CD4-positive, alpha-beta T cell treated with Interleukin-17A for 1 hour (primary cell): ENCODE results near the gene CAMTA1.
"Not testable (repeated sequence)": the region's sequence is repeated elsewhere in the genome, so short reads cannot be mapped to it uniquely, and the experiment has no call there.

ENCODE experiments used
- DNase-seq: peaks from one replicate; pipeline ENCODE4 v3.0.0-alpha.2; 2020

Gene CAMTA1

DNA sequence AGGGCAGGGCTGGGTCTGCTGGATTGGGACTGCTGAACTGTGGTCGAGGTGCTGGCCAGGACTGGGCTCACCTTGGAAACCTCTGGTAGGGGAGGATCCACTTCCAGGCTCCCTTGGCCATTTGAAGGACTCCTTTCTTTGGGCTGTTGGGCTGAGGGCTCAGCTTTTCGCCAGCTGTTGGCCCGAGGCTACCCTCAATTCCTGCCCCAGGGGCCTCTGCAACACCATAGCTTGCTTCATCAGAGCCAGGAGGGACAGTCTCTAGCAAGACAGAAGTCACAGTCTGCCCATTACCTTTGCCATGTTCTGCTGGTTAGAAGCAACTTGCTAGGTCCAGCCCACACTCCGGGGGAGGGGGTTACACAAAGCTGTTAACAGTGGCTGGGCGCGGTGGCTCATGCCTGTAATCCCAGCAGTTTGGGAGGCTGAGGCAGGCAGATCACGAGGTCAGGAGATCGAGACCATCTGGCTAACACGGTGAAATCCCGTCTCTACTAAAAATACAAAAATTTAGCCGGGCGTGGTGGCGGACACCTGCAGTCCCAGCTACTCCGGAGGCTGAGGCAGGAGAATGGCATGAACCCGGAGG, 25.0 kb downstream of the CAMTA1 start:
- DNase-seq, result not testable (repeated sequence)

DNA sequence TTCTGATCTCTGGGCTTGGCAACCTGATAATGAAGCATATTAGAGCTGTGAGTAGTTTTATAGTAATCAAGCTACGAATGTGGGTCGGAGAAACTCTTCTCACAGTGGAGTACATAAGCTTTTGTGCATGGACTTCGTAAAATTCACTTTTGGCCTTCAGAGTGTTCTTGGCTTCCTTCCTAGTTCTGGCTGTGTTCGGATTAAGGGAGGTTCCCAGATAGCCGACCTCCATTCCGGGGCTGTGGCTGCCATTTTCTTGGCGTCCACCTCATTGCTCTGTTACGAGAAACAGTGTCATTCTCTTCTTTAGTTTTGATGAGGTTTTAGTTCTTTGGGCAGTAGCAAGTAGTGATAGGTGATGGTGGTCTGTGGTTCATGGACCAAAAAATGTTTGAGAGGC, 26.3 kb downstream of the CAMTA1 start:
- no peak for DNase-seq

DNA sequence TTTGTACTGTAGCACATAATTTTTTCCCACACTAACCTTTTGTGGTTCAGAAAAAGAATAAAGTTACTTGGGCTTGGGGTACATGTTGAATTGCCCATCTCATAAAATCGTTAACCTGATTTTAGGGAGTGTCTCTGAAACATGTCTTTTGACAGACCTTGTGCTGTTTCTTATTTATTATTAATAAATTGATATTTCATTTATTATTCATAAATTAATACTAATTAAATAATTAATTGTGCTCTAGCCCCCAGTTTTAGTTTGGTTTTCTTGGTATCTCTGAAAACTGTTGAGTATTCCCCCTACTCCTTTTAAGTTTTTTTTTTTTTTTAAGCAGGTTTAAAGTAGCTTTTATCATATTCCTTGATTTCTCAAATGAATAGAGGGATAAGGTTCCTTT, 27.9 kb downstream of the CAMTA1 start:
- DNase-seq, result no peak

DNA sequence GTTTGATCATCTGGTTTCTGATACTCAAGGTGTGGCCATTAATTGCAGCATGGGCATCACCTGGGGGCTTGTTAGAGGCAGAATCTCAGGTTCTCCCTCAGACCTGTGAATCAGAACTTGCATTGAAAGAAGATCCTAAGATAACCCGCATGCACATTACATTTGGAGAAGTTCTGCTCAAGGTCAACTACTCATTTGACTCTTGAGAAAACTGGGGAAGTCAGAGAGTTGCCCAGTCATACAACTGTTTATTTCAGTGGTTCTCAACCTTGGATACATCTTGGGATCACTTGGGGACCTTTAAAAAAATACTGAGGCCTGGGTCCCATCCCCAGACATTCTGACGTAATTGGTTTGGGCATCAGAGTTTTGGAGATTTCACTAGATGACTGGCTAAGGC, 30.5 kb downstream of the CAMTA1 start:
- no peak for DNase-seq

DNA sequence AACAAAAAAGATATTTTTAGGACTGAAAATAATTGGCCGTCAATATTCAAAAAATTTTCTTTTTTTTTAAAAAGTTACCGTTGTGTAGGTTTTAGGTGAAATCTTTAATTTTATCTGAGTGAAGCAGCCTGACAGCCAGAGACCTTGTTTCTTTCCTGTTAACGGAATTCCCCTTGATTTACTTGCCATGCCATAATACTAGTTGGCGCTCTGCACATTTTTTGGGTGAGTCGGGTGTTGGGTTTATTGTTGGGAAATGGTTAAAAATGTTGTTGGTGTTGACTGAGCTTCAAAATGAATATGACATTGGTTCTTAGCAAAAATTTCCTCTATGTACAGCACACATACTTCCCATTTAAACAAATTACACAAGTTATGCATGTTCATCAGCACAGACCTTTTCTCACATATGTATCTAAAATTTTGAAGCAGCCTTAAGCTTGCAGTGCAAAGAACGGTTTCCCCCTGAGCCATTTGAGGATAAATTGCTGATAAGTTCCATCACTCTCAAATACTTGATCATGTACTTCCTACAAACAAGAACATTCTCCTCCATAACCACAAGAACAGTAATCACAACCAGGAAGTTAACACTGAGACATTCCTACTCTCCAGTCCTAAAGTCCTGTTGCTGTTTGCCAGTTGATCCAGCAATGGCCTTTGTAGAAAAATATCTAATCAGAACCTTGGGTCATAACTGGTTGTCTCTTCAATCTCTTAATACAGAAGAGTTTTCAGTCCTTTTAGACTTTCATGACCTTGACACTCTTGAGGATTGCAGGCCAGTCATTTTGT, 34.2 kb downstream of the CAMTA1 start:
- no peak for DNase-seq

DNA sequence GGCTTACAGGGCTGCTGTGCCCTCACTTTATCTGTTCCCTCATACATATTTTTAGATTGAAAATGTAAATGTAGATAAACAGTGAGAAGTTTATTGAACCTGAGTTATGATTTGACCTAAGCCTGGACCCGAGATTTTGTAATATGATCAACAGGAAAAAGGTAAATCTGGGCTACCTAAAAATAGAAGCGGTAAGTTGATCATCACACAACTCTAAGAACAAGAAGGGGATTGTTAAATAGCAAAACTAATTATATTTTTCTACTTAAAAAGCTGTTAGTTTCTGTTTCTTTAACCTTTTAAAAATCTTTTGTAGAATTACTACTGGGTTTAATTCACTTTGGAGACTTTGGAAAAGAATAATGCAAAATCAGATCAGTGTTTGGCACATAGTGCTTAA, 35.6 kb downstream of the CAMTA1 start:
- no peak for DNase-seq

DNA sequence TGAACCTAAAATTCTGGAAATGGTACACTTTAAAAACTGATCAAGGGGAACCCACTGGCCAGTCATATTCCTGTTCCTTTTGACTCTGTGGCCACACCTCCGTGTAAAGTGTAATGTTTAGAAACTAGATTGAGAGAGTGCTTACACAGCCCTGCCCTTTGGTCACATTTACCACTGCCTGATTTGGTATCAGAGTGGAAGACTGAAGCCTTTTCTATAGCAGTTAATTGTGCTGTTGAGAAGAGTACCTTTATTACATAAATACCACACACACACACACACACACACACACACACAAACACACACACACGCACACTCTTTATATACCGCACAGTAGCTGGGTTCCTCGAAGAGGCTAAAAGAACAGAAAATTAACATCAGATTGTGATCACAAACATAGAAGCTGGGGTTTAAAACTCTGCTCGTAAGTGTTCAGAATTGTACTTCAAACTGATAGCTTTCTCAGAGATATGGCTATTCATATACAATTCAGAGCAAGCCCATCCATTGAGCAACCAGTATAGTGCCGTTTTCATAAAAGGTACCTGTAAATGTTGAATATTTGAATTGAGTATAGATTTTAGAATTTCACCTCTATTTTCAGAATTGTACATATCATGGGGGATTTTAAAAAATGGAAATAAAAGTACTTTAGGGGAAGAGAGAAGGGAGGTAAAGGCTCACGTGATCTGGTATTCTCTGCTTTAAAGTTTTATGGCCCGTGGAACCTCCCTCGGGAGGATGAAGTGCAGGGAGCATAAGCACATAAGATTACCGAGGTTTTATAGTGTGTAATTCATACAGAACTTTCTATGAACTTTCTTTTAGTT, 37.5 kb downstream of the CAMTA1 start:
- DNase-seq, result no peak

DNA sequence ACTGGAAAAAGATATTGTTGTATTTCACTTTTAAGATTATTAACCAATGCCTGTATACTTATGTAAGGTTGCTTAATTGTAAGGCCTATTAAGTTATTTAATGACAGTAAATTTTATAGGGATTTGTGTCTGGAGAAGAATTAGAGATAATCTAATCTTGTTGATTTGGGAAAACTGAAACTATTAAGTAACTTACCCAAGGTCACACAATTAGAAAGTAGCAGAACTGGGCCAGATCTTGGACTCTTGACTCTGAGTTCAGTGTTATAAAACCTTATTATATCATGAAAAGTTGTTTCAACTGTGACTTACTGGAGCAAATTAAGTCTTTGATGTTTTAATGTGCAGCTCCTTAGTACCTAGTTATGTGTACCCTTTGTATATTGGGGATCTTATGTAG, 38.5 kb downstream of the CAMTA1 start:
- DNase-seq, result no peak

DNA sequence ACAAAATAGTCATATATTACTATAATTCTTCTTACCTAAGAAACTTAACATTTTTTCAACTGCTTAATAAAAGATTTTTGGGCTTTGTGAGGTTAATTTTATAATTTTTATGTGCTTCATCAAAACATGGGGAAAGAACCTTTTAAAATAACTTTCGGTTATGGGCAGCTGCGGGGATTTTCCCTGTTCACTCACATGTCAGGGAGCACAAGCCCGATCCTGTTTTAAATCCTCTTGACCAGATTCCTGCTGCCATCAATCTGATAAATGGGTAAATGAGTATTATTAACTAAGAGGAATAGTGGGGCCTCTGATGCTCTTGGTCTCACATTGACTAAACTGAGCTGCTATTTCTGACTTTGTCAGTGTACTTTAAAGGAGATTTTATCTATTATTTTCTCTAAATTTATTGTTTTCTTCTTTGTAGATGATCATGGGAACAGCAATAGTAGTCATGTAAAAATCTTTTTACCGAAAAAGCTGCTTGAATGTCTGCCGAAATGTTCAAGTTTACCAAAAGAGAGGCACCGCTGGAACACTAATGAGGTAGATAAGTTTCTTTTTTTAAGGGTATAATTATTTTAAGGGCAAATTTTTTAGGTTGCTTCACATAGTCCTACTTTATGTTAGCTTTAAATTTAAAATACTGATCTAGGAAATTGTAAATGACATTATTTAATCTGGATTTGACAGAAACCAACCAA, 39.6 kb downstream of the CAMTA1 start:
- no peak for DNase-seq

DNA sequence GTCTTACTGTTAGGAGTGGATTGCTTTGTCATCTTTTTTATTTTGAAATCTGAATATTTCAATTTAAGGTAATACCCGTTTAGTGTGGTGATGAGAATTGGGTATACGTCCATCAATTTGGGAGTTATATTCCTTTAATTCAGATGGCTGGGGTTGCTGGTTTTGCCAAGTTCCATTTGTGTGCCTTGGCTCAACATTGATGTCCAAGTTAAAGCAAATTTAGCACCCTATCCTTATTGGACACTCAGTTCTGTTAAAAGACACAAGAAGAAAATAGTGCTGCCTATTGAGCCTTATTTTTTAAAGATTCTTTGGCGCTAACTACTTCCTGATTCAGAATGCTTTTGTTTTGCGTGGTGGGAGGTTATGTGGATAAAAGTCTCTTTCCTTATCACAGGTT, 40.6 kb downstream of the CAMTA1 start:
- DNase-seq, result no peak

DNA sequence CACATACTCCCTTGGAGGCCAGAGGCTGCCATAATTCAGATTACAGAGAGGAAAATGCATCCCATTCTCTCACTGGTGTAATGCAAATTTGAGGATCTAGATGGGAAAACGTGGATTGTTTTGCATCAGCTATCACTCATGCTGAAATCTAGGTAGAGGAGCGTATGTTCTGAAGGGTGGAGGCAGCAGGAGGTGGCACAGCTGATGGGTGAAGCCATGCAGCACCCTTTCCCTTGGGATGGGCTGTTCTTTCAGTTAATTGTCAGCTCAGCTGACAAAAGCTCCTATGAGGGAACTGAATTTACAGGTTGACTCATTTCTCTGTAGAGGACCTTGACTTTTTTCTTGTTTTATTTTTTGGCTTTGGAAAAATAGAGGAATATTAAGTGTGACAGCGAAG, 41.8 kb downstream of the CAMTA1 start:
- DNase-seq, result no peak

DNA sequence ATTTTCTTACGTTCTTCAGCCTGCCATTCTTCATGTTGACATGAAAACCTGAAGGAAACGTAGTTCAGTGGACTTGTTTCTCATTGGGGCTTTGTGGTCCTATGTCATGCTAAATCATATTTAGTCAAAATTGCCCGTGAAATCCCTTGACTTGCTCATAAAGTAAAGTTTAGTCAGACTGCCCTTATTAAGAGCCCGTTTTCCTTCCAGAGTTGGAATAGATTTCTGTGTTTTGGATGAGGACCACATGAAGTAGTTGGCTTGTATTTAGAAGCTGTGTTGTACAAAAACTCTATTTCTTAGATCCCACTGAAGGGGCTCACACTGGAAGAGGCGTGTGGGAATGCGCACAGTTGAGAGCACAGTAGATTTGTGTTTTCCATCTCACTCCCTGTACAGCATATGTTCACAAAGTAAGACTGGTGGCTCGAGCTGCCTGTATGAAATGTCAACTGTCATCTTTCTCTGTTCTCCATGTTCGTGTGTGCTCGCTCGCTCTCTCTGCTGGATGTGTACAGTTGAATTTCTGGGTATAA, 42.4 kb downstream of the CAMTA1 start:
- DNase-seq, result no peak

DNA sequence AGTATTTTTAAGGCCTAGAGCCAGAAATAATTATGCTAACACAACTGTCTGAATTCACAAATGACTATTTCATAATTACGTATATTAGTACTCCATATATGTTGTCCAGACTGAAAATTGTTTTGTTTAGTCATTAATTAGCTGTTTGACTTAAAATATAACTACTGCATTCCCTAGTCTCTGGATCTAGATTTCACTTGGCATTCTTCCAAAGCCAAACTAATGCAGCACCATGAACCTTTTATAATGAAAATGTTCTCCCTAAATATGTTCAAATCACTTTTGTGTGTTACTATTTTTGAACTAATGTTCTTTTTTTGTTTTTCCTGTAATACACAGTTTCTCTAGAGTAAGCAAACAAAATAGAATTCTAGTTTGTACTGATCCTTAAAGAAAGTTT, 46.1 kb downstream of the CAMTA1 start:
- DNase-seq, result no peak

DNA sequence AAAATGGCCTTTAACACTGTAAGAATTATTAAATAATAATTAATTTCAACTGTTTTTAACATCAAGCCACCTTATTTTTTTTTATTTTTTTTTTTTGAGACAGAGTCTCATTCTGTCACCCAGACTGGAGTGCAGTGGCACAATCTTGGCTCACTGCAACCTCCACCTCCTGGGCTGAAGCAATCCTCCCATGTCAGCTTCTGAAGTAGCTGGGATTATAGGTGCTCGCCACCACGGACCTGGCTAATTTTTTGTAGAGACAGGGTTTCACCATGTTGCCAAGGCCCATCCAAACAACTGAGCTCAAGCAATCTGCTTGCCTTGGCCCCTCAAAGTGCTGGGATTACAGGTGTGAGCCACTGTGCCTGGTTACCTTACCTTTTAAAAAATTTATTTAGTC, 46.8 kb downstream of the CAMTA1 start:
- not testable (repeated sequence) for DNase-seq

DNA sequence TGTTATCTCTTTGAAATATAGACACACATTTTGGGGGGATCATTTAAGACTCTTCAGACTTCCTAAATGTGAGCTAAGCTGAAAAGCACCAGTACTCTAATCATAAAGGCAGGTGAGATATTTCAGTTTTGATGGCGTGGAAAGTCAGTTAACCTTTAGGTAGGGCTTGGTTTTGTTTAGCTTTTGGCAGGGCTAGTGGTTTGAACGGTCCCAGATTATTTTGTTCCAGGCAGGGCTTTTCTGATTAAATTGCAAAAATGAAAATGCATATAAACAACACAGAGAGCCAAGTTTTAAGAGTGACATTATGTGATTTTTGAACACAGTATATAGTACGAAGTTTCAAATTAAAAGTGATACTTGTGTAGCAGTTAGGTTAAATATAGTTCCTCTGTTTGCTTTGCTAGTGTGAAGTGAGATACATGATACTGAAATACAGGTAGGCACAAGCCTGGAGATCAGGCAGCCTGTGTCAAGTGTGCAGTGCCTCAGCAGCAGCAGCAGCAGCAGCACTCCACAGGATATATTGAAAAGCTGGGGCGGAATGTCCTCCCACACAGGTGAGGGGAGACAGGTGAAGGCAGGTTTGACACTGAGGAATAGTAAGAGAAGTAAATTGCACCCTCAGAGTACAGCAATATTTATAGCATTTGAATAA, 47.4 kb downstream of the CAMTA1 start:
- DNase-seq, result no peak

DNA sequence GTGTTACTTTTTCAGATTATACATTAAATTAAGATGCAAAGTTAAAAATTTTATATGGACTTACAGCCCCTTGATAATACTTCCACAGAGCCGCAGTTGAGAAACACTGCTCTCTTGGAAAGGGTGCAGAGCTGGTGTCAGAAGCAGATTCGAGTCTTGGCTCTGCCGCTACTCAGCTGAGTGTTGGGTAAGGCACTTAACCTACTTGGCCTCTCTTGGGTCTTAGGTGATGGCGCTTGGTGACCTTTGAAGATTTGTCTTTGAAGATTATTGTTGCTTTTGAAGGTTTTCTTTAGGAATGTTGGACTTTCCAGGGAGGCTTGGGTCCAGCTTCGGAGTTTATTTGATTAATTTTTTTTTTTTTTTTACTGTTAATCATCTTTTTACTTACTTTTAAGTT, 48.5 kb downstream of the CAMTA1 start:
- DNase-seq, result no peak

DNA sequence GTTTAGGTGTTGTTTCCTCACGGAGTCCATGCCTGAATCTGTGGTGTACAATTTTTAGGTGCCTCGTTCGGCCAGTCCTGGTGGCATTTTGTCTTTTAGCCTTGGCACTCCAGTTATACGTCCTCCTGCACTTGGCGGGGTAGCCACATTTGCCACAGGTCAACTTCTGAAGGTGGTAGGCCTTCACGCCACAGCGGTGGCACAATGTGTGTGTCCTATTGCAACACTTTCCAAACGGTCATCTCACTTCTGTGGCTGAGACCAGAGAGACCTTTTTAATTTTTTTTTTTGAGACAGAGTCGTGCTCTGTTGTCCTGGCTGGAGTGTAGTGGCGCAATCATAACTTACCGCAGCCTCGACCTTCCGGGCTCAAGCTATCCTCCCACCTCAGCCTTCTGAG, 49.1 kb downstream of the CAMTA1 start:
- DNase-seq, result no peak

DNA sequence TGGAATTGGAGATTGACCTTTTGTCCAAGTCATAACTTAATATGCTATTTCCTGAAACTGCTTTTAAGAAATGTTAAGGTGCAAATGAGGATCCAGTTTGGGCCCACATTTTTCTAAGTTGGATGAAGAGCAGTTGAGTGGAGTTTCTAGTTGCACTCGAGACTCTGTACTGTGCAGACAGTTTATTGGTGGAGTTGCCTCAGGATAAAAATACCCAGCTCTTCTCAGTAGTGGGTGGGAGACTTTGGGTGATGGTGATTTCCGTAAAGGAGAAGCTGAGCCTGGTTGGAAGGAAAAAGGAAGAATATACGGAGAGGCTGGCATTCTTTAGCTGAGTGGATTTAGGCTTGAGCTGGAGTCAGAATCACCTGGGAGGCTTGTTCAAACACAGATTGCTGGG, 49.9 kb downstream of the CAMTA1 start:
- DNase-seq, result no peak

DNA sequence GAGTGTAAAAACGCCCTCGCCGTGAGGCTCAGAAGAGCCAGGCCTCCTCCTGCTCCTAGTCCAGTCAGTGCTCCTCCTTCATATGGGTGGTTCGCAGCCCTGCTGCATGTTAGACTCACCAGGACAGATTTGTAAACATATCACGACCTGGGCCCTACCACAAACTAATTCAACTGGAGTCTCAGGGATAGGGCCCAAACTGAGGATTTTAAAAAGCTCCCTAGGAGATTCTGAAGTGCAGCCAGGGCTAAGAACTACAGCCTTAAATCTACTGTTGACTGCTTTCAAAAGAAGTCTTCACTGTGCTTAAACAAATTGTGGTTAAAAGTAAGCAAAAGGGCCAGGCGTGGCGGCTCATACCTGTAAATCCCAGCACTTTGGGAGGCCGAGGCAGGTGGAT, 57.0 kb downstream of the CAMTA1 start:
- no peak for DNase-seq

DNA sequence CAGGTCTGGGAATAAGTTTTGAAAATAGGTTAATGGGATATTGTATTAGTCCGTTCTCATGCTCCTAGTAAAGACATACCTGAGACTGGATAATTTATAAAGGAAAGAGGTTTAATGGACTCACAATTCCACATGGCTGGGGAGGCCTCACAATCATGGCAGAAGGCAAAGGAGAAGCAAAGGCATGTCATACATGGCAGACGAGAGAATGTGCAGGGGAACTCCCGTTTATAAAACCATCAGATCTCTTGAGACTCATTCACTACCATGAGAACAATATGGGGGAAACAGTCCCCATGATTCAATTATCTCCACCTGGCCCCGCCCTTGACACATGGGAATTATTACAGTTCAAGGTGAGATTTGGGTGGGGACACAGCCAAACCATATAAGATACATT, 60.5 kb downstream of the CAMTA1 start:
- not testable (repeated sequence) for DNase-seq

DNA sequence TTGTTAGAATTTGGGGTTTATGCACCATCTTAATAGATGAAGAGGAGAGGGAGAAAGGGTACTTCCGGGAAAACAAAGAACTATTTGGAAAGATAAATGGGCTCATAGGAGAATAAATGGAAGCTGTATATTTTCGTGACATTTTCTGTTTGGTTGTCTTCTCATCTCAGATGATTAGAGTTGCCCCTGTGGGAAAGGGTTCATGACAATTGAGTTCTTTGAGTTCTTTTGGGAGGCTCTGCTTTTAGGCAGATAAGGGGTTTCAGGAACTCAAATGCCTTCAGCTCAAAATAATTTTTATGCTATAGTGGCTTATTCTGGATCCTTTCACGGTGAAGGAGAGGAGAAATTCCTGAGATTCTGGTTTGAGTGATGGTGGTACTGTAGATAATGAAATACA, 63.6 kb downstream of the CAMTA1 start:
- no peak for DNase-seq

DNA sequence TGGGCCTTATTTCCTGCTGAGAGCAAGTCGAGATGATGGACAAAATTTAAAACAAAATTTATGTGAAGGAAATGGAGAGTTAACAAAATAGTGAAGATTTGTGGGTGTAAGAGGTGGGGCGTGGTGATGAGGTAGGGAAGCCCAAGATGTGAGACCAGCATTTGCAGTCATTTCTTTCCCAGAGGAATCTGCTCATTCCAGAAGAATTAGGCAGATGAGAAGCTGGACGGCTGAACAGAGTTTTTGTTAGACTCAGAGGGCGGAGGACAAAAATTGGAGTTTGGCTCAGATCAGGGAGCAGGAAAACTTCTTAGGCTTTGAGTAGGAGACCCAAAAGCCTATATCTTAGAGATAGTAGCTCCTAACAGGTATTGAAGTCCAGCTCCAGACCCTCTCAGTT, 65.3 kb downstream of the CAMTA1 start:
- DNase-seq, result no peak
